Loucy (cell line): Measurements from ENCODE around the gene DACH1.

Experiments
- H2AFZ ChIP-seq: fragments of 200-600 bp; sonication (generic); 2 replicates; pipeline ENCODE4 v1.6.0; 2016; ENCODE audit warnings: antibody characterized with exemption, mild to moderate bottlenecking, low read length, moderate library complexity
- H3F3A ChIP-seq: fragments of 200-600 bp; 2 replicates; pipeline ENCODE4 v1.6.0; 2016; ENCODE audit warnings: antibody characterized with exemption, low read depth, mild to moderate bottlenecking
- H3K27me3 ChIP-seq: fragments of 200-600 bp; sonication (generic); 2 replicates; pipeline ENCODE4 v1.6.1; 2014; ENCODE audit warnings: low read length, mild to moderate bottlenecking; ENCODE audit not compliant: insufficient read depth, poor library complexity, severe bottlenecking
- H3K36me3 ChIP-seq: fragments of 200-600 bp; sonication (generic); 2 replicates; pipeline ENCODE4 v1.6.1; 2016; ENCODE audit warnings: low read length; ENCODE audit not compliant: insufficient read depth
- H3K4me1 ChIP-seq: fragments of 200-600 bp; sonication (generic); 2 replicates; pipeline ENCODE4 v1.5.1; 2014; ENCODE audit warnings: low read length, mild to moderate bottlenecking; ENCODE audit not compliant: insufficient read depth, poor library complexity, severe bottlenecking
- H3K4me2 ChIP-seq: fragments of 200-600 bp; sonication (generic); 2 replicates; pipeline ENCODE4 v1.6.0; 2014; ENCODE audit warnings: antibody characterized with exemption, low read length, low read depth, mild to moderate bottlenecking; ENCODE audit not compliant: poor library complexity, severe bottlenecking
- H3K4me3 ChIP-seq: fragments of 200-600 bp; sonication (generic); 2 replicates; pipeline ENCODE4 v1.5.1; 2014; ENCODE audit warnings: low read length, mild to moderate bottlenecking, mixed read lengths; ENCODE audit not compliant: poor library complexity, severe bottlenecking
- H3K79me2 ChIP-seq: fragments of 200-600 bp; sonication (generic); 2 replicates; pipeline ENCODE4 v1.6.1; 2014; ENCODE audit warnings: low read length; ENCODE audit not compliant: insufficient read depth
- H3K9ac ChIP-seq: fragments of 200-600 bp; sonication (generic); 2 replicates; pipeline ENCODE4 v1.6.0; 2014; ENCODE audit warnings: mild to moderate bottlenecking, low read depth, low read length, moderate library complexity; ENCODE audit not compliant: poor library complexity, severe bottlenecking
- H3K9me2 ChIP-seq: fragments of 200-600 bp; sonication (generic); replicated peaks from 2 replicates; pipeline ENCODE4 v1.6.1; 2016; ENCODE audit warnings: low read depth, low read length, mixed read lengths
- H3K9me3 ChIP-seq: fragments of 200-600 bp; sonication (generic); 2 replicates; pipeline ENCODE4 v1.6.1; 2014; ENCODE audit warnings: mild to moderate bottlenecking, antibody characterized with exemption, low read length, low read depth; ENCODE audit not compliant: insufficient read depth
- H4K20me1 ChIP-seq: fragments of 200-600 bp; sonication (generic); 2 replicates; pipeline ENCODE4 v1.6.0; 2014; ENCODE audit warnings: antibody characterized with exemption, low read length, mild to moderate bottlenecking; ENCODE audit not compliant: insufficient read depth, poor library complexity, severe bottlenecking
- CTCF ChIP-seq: fragments of 200-600 bp; sonication (generic); conservative IDR thresholded peaks from 2 replicates; pipeline ENCODE4 v1.5.1; 2014; ENCODE audit warnings: mild to moderate bottlenecking, antibody characterized with exemption, low read length
- EZH2phosphoT487 ChIP-seq: fragments of 200-600 bp; IDR thresholded peaks from 2 replicates; pipeline ENCODE4 v1.6.1; 2018; ENCODE audit warnings: antibody characterized with exemption, mild to moderate bottlenecking, moderate library complexity, borderline replicate concordance

DACH1 gene

DNA sequence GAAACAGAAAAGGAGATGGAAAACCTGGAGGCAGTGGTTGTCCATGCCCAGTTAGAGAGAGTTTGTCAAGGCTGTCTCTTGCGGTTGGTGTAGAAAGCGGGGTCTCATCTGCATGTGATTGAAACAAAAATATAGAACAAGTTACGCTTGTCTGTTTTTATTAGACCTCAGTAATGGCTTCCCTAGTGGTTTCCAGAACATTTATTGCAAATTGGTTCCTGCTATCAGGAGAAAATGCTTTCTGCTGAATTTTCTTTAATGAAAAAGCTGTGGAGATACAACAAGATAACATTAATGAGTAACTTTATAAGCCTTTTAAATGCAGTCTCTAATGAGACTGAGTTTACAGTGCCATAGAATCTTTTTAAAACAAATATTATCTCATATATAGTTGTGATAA lies 378.0 kb downstream of the DACH1 start:
- H3F3A ChIP-seq, result no peaks in the 10 kb centered on the region
- no peaks in the 10 kb centered on the region for H3K79me2 ChIP-seq
- no peaks in the 10 kb centered on the region for H3K9me2 ChIP-seq
- no peaks in the 10 kb centered on the region for H4K20me1 ChIP-seq
- H3K4me1 ChIP-seq, result no peaks in the 10 kb centered on the region
- H3K9me3 ChIP-seq, result no peaks in the 10 kb centered on the region
- TF ChIP-seq CTCF (no peak), EZH2phosphoT487 (no peak)
- H2AFZ ChIP-seq, result no peak overlapping the region
- no peak overlapping the region for H3K4me2 ChIP-seq
- H3K9ac ChIP-seq, result no peak overlapping the region
- H3K36me3 ChIP-seq, result no peaks in the 10 kb centered on the region
- no peaks in the 10 kb centered on the region for H3K27me3 ChIP-seq
- no peak overlapping the region for H3K4me3 ChIP-seq

DNA sequence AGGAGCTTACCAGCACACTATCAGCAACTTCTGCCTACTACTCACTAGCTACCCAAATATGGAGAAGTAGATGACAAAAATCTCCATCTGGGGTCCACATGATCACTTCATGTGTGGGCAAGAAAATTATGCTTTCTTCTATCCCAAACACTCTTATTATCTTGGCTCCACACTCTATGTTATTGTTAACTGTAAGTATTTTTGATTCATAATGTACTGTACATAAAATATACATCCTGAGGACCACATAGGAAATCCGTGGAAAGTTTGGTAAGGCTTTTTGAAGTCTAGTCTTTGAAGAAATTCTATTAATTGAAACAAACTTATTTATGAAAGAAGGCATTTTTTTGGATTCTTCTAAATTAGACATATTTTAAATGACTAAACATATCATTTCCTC lies 378.8 kb downstream of the DACH1 start:
- Histone ChIP-seq H3K9me3 (no peaks in the 10 kb centered on the region), H3K4me2 (no peak overlapping the region), H3K9ac (no peak overlapping the region), H3F3A (no peaks in the 10 kb centered on the region), H3K79me2 (no peaks in the 10 kb centered on the region), H3K4me1 (no peaks in the 10 kb centered on the region), H3K9me2 (no peaks in the 10 kb centered on the region), H3K4me3 (no peak overlapping the region), H2AFZ (no peak overlapping the region), H3K27me3 (no peaks in the 10 kb centered on the region), H4K20me1 (no peaks in the 10 kb centered on the region), H3K36me3 (no peaks in the 10 kb centered on the region)
- no peak for TF ChIP-seq CTCF
- TF ChIP-seq EZH2phosphoT487, result no peak

DNA sequence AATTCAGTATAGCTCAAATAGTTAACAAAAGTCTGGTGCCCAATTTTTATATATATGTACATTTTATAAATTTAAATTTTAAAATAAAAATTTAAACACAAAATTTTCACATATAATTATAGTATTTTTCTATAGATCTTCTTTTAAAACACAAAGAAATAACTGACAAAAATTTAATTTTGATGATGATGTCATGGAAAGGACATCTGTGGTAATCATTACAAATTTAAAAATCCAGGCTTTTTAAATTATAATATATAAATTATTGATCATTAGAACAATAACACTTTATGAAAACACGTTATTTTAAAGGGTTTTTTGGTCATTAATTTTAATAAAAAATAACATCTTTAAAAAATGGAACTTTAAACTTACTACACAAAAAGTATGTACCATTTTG lies 381.1 kb downstream of the DACH1 start:
- Histone ChIP-seq H3K4me1 (no peaks in the 10 kb centered on the region), H3K4me2 (no peak overlapping the region), H2AFZ (no peak overlapping the region), H3K9me3 (no peaks in the 10 kb centered on the region), H3F3A (no peaks in the 10 kb centered on the region), H3K9me2 (no peaks in the 10 kb centered on the region), H3K27me3 (no peaks in the 10 kb centered on the region), H3K79me2 (no peaks in the 10 kb centered on the region), H3K36me3 (no peaks in the 10 kb centered on the region), H4K20me1 (no peaks in the 10 kb centered on the region), H3K9ac (no peak overlapping the region), H3K4me3 (no peak overlapping the region)
- TF ChIP-seq EZH2phosphoT487, result no peak
- TF ChIP-seq CTCF, result no peak
